ENCODE results near the gene CLECL1. TPM values are rescaled to one million over a fixed set of nuclear protein-coding genes. Genes with fewer than 3 reads are reported as not detected.

The CLECL1 gene
- not detected in 2 replicates for polyA plus RNA-seq
- polyA minus RNA-seq: not detected in 2 replicates

- Histone ChIP-seq H3K27ac (ENCODE audit: low read length) (no peak within 1 kb of the TSS), H2AFZ (ENCODE audit: low read depth, low read length) (no peak within 1 kb of the TSS), H3K36me3 (ENCODE audit: insufficient read depth, low read length) (no peaks in the 10 kb centered on the region), H3K9me3 (ENCODE audit: low read length) (no peaks in the 10 kb centered on the region), H3K4me2 (ENCODE audit: low read length) (no peak within 1 kb of the TSS), H3K79me2 (replicated peaks; ENCODE audit: insufficient read depth, low read length) (no peaks in the 10 kb centered on the region), H3K9ac (ENCODE audit: low read length) (no peak within 1 kb of the TSS), H3K27me3 (ENCODE audit: insufficient read depth, low read depth, low read length) (no peaks in the 10 kb centered on the region), H3K4me3 (ENCODE audit: low read length) (no peak within 1 kb of the TSS), H3K9me2 (ENCODE audit: insufficient read depth, low read length) (no peaks in the 10 kb centered on the region), H4K20me1 (ENCODE audit: insufficient read depth) (no peaks in the 10 kb centered on the region), H3F3A (ENCODE audit: insufficient read depth, low read length, poor library complexity, severe bottlenecking) (no peaks in the 10 kb centered on the region)
- TF ChIP-seq RAD21 (conservative IDR thresholded peaks at IDR 0.05) (no peak), SMC3 (conservative IDR thresholded peaks at IDR 0.05; ENCODE audit: poor library complexity) (no peak), CTCF (IDR thresholded peaks at IDR 0.05; ENCODE audit: poor library complexity, severe bottlenecking) (no peak), MXI1 (conservative IDR thresholded peaks at IDR 0.05; ENCODE audit: poor library complexity, severe bottlenecking) (no peak), EP300 (conservative IDR thresholded peaks at IDR 0.05; ENCODE audit: poor library complexity, severe bottlenecking) (no peak)
Measured at GRCh38 chr12:9732921-9733461, at the start of gene CLECL1. Gene CLECL1, minus strand, starts transcription at chr12:9733097.

- no peak for TF ChIP-seq EP300 (conservative IDR thresholded peaks at IDR 0.05; ENCODE audit: poor library complexity, severe bottlenecking)
- Histone ChIP-seq H3K36me3 (ENCODE audit: insufficient read depth, low read length) (no peaks in the 10 kb centered on the region), H3K9me2 (ENCODE audit: insufficient read depth, low read length) (no peaks in the 10 kb centered on the region), H3K4me3 (ENCODE audit: low read length) (no peak overlapping the region), H3K9ac (ENCODE audit: low read length) (no peak overlapping the region), H3K9me3 (ENCODE audit: low read length) (no peaks in the 10 kb centered on the region), H3K27ac (ENCODE audit: low read length) (no peak overlapping the region), H2AFZ (ENCODE audit: low read depth, low read length) (no peak overlapping the region), H3K79me2 (replicated peaks; ENCODE audit: insufficient read depth, low read length) (no peaks in the 10 kb centered on the region), H3F3A (ENCODE audit: insufficient read depth, low read length, poor library complexity, severe bottlenecking) (no peaks in the 10 kb centered on the region), H4K20me1 (ENCODE audit: insufficient read depth) (no peaks in the 10 kb centered on the region), H3K27me3 (ENCODE audit: insufficient read depth, low read depth, low read length) (no peaks in the 10 kb centered on the region), H3K4me2 (ENCODE audit: low read length) (no peak overlapping the region)
Measured at GRCh38 chr12:9781360-9781759, 48.5 kb upstream of the CLECL1 start.

- no peak overlapping the region for H3K4me2 ChIP-seq (ENCODE audit: low read length)
- no peak overlapping the region for H3K9ac ChIP-seq (ENCODE audit: low read length)
- TF ChIP-seq SMC3 (conservative IDR thresholded peaks at IDR 0.05; ENCODE audit: poor library complexity) (no peak), CTCF (IDR thresholded peaks at IDR 0.05; ENCODE audit: poor library complexity, severe bottlenecking) (no peak), TAF1 (IDR thresholded peaks at IDR 0.05; ENCODE audit: low read depth) (no peak), EZH2 (IDR thresholded peaks at IDR 0.05; ENCODE audit: borderline replicate concordance, insufficient read depth, low read length, poor library complexity, severe bottlenecking) (no peak), POLR2AphosphoS5 (IDR thresholded peaks at IDR 0.05) (no peak), EP300 (conservative IDR thresholded peaks at IDR 0.05; ENCODE audit: poor library complexity, severe bottlenecking) (no peak), REST (IDR thresholded peaks at IDR 0.05; ENCODE audit: borderline replicate concordance) (no peak), RAD21 (conservative IDR thresholded peaks at IDR 0.05) (no peak), MXI1 (conservative IDR thresholded peaks at IDR 0.05; ENCODE audit: poor library complexity, severe bottlenecking) (no peak)
- no peaks in the 10 kb centered on the region for H4K20me1 ChIP-seq (ENCODE audit: insufficient read depth)
- H3K4me3 ChIP-seq (ENCODE audit: low read length): no peak overlapping the region
- no peak overlapping the region for H2AFZ ChIP-seq (ENCODE audit: low read depth, low read length)
- H3K79me2 ChIP-seq (replicated peaks; ENCODE audit: insufficient read depth, low read length): no peaks in the 10 kb centered on the region
- no peaks in the 10 kb centered on the region for H3K36me3 ChIP-seq (ENCODE audit: insufficient read depth, low read length)
- no peaks in the 10 kb centered on the region for H3K27me3 ChIP-seq (ENCODE audit: insufficient read depth, low read depth, low read length)
- H3K9me3 ChIP-seq (ENCODE audit: low read length): no peaks in the 10 kb centered on the region
- no peaks in the 10 kb centered on the region for H3F3A ChIP-seq (ENCODE audit: insufficient read depth, low read length, poor library complexity, severe bottlenecking)
- no peak overlapping the region for H3K27ac ChIP-seq (ENCODE audit: low read length)
- H3K9me2 ChIP-seq (ENCODE audit: insufficient read depth, low read length): no peaks in the 10 kb centered on the region
Measured at GRCh38 chr12:9779209-9779608, 46.3 kb upstream of the CLECL1 start.
